GM15510 (cell line): ENCODE data around the gene RNF166.

ENCODE experiments used
- POLR2A ChIP-seq: IDR thresholded peaks from 3 replicates; pipeline ENCODE4 v1.6.1; 2011; ENCODE audit warnings: borderline replicate concordance; ENCODE audit not compliant: insufficient read length; ENCODE audit errors: extremely low read depth

Gene RNF166

GRCh38 chr16:88698646-88699045 is 7.6 kb downstream of the RNF166 start:
- no peak for TF ChIP-seq POLR2A

- TF ChIP-seq POLR2A, result no peak
Measured at GRCh38 chr16:88697831-88698615, 8.2 kb downstream of the RNF166 start.

- no peak for TF ChIP-seq POLR2A
Measured at GRCh38 chr16:88697116-88697830, 8.9 kb downstream of the RNF166 start.

- no peak for TF ChIP-seq POLR2A
Measured at GRCh38 chr16:88696441-88696840, 9.8 kb downstream of the RNF166 start.

- TF ChIP-seq POLR2A, result no peak
Measured at GRCh38 chr16:88695753-88696152, 10.5 kb downstream of the RNF166 start.

- no peak for TF ChIP-seq POLR2A
Measured at GRCh38 chr16:88695218-88695617, 11.0 kb downstream of the RNF166 start.

- no peak for TF ChIP-seq POLR2A
Measured at GRCh38 chr16:88694221-88695087, 11.8 kb downstream of the RNF166 start.

GRCh38 chr16:88693420-88694177 is 12.6 kb downstream of the RNF166 start:
- no peak for TF ChIP-seq POLR2A

GRCh38 chr16:88692861-88693260 is 13.3 kb downstream of the RNF166 start:
- no peak for TF ChIP-seq POLR2A

GRCh38 chr16:88691924-88692560 is 14.2 kb downstream of the RNF166 start:
- TF ChIP-seq POLR2A, result no peak

GRCh38 chr16:88691129-88691813 is 14.9 kb downstream of the RNF166 start:
- TF ChIP-seq POLR2A, result no peak

GRCh38 chr16:88690341-88691128 is 15.7 kb downstream of the RNF166 start:
- no peak for TF ChIP-seq POLR2A

- TF ChIP-seq POLR2A, result no peak
Measured at GRCh38 chr16:88688013-88688778, 18.0 kb downstream of the RNF166 start.

- no peak for TF ChIP-seq POLR2A
Measured at GRCh38 chr16:88687676-88688012, 18.6 kb downstream of the RNF166 start.
